Breast epithelium (tissue), 4 donors: ENCODE results near the gene KDM4C. TPM values are rescaled to one million over a fixed set of nuclear protein-coding genes. Genes with fewer than 3 reads are reported as not detected.
A peak's percentile ranks its signal among the peaks of the same experiment; 100 is the strongest.
"Not testable (repeated sequence)": the region's sequence is repeated elsewhere in the genome, so short reads cannot be mapped to it uniquely, and the experiment has no call there.

ENCODE experiments used
- DNase-seq, 2 donors: peaks; one replicate each; pipeline ENCODE4 v3.0.0-alpha.2; 2019; ENCODE audit warnings: low spot score in 2 of 2
- H3K27ac ChIP-seq, 2 donors: fragments of 200-600 bp; sonication (generic) in 1 of 2; one replicate each; pipeline ENCODE4 v1.5.1; 2016 to 2019; ENCODE audit warnings: mild to moderate bottlenecking in 1 of 2
- H3K27me3 ChIP-seq, 2 donors: fragments of 200-600 bp; sonication (generic) in 1 of 2; one replicate each; pipeline versions ENCODE4 v1.5.1 to v1.6.0; 2017 to 2019; ENCODE audit warnings: control low read depth in 1 of 2, mild to moderate bottlenecking in 1 of 2
- H3K36me3 ChIP-seq: fragments of 200-600 bp; one replicate; pipeline ENCODE4 v1.5.1; 2019
- H3K4me1 ChIP-seq, 2 donors: fragments of 200-600 bp; sonication (generic); one replicate each; pipeline ENCODE4 v1.5.1; 2016 to 2019; ENCODE audit warnings: control low read depth in 1 of 2
- H3K4me3 ChIP-seq, 3 donors: fragments of 200-600 bp; sonication (generic); 1 replicate in 2 of 3; 2 replicates in 1 of 3; pipeline ENCODE4 v1.5.1; 2016 to 2019; ENCODE audit warnings: mild to moderate bottlenecking in 3 of 3, moderate library complexity in 2 of 3
- H3K9me3 ChIP-seq, 2 donors: fragments of 200-600 bp; sonication (generic) in 1 of 2; one replicate each; pipeline ENCODE4 v1.5.1; 2016 to 2019; ENCODE audit warnings: control low read depth in 1 of 2
- CTCF ChIP-seq, 3 donors: fragments of 450-650 bp; IDR thresholded peaks; one replicate each; pipeline ENCODE4 v1.5.1; 2016 to 2017; ENCODE audit warnings: antibody characterized with exemption in 3 of 3, mild to moderate bottlenecking in 3 of 3, moderate library complexity in 3 of 3
- POLR2A ChIP-seq: fragments of 450-650 bp; IDR thresholded peaks from one replicate; pipeline ENCODE4 v1.6.1; 2016; ENCODE audit warnings: antibody characterized with exemption, mild to moderate bottlenecking, moderate library complexity
- POLR2AphosphoS5 ChIP-seq, 3 donors: sonication (generic); formaldehyde crosslinking; IDR thresholded peaks; one replicate each; pipeline ENCODE4 v1.6.1; 2017; ENCODE audit warnings: antibody characterized with exemption in 3 of 3
- intact Hi-C: fragments of 100-400 bp; cut with DNase I; formaldehyde crosslinking; loops from one replicate; pipeline ENCODE4 v1.15.1; 2023; ENCODE audit warnings: low total_unique reads
- total RNA-seq, 3 donors: library from RNA; depleted of rRNA; stranded (reverse); fragments of >200 nt; gene quantifications; one replicate each; pipeline ENCODE4 v1.1.0, GENCODE V29; 2016

Gene KDM4C
- total RNA-seq, 3 donors from 2014 or later, result 37.8 to 80.9 (median 60.0) TPM

GRCh38 chr9:6735422-6735821 is 22.4 kb upstream of the KDM4C start:
- Histone ChIP-seq H3K36me3 (no peaks in the 10 kb centered on the region), H3K27me3 (no peaks in the 10 kb centered on the region), H3K4me1 (no peaks in the 10 kb centered on the region), H3K27ac (no peak overlapping the region), H3K4me3 (no peak overlapping the region), H3K9me3 (no peaks in the 10 kb centered on the region)
- intact Hi-C loops, result no loop called here
- TF ChIP-seq POLR2A (no peak), CTCF (IDR thresholded peaks at IDR 0.05) (no peak), POLR2AphosphoS5 (IDR thresholded peaks at IDR 0.05) (no peak)
- no peak for DNase-seq

- H3K27me3 ChIP-seq, result no peaks in the 10 kb centered on the region
- no peaks in the 10 kb centered on the region for H3K9me3 ChIP-seq
- H3K36me3 ChIP-seq, result no peaks in the 10 kb centered on the region
- H3K27ac ChIP-seq, result no peak overlapping the region
- intact Hi-C loops, result no loop called here
- DNase-seq, result no peak
- no peak overlapping the region for H3K4me3 ChIP-seq
- H3K4me1 ChIP-seq, result no peaks in the 10 kb centered on the region
- TF ChIP-seq POLR2A (no peak), CTCF (IDR thresholded peaks at IDR 0.05) (peak in 1 of 3 donors; percentile 18), POLR2AphosphoS5 (IDR thresholded peaks at IDR 0.05) (no peak)
These were observed 18.6 kb upstream of the KDM4C start for GRCh38 chr9:6739218-6739617.

GRCh38 chr9:6748861-6749260 is 8.9 kb upstream of the KDM4C start:
- H3K4me3 ChIP-seq, H3K27me3 ChIP-seq, H3K9me3 ChIP-seq, intact Hi-C loops, H3K4me1 ChIP-seq, H3K27ac ChIP-seq, H3K36me3 ChIP-seq, DNase-seq: not testable (repeated sequence)

GRCh38 chr9:6754861-6755260 is 2.9 kb upstream of the KDM4C start:
- DNase-seq, intact Hi-C loops, H3K4me1 ChIP-seq, H3K27ac ChIP-seq, H3K27me3 ChIP-seq, H3K36me3 ChIP-seq, H3K9me3 ChIP-seq, H3K4me3 ChIP-seq: not testable (repeated sequence)

GRCh38 chr9:6757132-6757455 is 679 bp upstream of the KDM4C start:
- no peak for DNase-seq
- H3K36me3 ChIP-seq, result no peaks in the 10 kb centered on the region
- no peaks in the 10 kb centered on the region for H3K4me1 ChIP-seq
- no peaks in the 10 kb centered on the region for H3K27me3 ChIP-seq
- no peak for TF ChIP-seq POLR2A
- TF ChIP-seq POLR2AphosphoS5 (IDR thresholded peaks at IDR 0.05), result no peak
- no peak for TF ChIP-seq CTCF (IDR thresholded peaks at IDR 0.05)
- peak overlapping the region; percentile 79 to 99 (median 94) for H3K4me3 ChIP-seq
- intact Hi-C loops, result no loop called here
- H3K27ac ChIP-seq, result peak overlapping the region; percentile 98 to 99
- H3K9me3 ChIP-seq, result no peaks in the 10 kb centered on the region

- TF ChIP-seq CTCF (IDR thresholded peaks at IDR 0.05), result no peak
- TF ChIP-seq POLR2AphosphoS5 (IDR thresholded peaks at IDR 0.05), result no peak
- TF ChIP-seq POLR2A, result no peak
- intact Hi-C loops, result no loop called here
These were observed 400 bp downstream of the KDM4C start for GRCh38 chr9:6758248-6758497.

More at GRCh38 chr9:6758248-6758497, 400 bp downstream of the KDM4C start:
- Histone ChIP-seq H3K36me3 (no peaks in the 10 kb centered on the region), H3K4me3 (peak overlapping the region; percentile 79 to 99 (median 94)), H3K9me3 (no peaks in the 10 kb centered on the region), H3K27me3 (no peaks in the 10 kb centered on the region), H3K4me1 (no peaks in the 10 kb centered on the region), H3K27ac (peak overlapping the region; percentile 98 to 99)
- peak in 1 of 2 donors; percentile 17 for DNase-seq
